ENCODE data around the gene CCDC93. TPM values are rescaled to one million over a fixed set of nuclear protein-coding genes. Genes with fewer than 3 reads are reported as not detected.

Gene CCDC93
- total RNA-seq, 4 donors from 2014 or later: 17.3 to 30.3 (median 23.6) TPM

DNA sequence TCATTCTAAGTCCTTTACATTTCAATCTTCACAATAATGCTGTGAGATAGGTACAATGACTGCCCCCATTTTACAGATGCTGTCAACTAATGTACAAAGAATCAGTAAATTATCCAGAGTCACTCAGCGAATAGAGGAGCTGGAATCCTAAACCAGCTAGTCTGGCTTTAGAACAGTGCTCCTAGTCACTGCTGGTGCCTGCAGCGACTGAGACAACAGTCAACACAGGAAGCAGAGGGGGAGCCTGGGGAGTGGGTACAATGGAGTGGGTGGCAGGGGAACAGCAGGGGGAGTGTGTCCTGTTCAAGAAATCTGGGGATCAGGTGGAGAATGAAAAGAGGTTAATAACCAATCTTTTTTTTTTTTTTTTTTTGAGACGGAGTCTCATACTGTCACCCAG, 37.3 kb downstream of the CCDC93 start:
- Histone ChIP-seq H3K27me3 (no peaks in the 10 kb centered on the region), H3K4me3 (no peak overlapping the region), H3K4me1 (peaks cover 0 to 19% (median 13%) of the 10 kb centered on the region in 4 donors), H3K27ac (no peak overlapping the region), H3K36me3 (peaks cover 3 to 55% (median 18%) of the 10 kb centered on the region in 3 donors), H3K9me3 (no peaks in the 10 kb centered on the region)
- TF ChIP-seq POLR2A (IDR thresholded peaks at IDR 0.05) (no peak), EP300 (IDR thresholded peaks at IDR 0.05) (no peak)
- TF ChIP-seq, protein P1, sequence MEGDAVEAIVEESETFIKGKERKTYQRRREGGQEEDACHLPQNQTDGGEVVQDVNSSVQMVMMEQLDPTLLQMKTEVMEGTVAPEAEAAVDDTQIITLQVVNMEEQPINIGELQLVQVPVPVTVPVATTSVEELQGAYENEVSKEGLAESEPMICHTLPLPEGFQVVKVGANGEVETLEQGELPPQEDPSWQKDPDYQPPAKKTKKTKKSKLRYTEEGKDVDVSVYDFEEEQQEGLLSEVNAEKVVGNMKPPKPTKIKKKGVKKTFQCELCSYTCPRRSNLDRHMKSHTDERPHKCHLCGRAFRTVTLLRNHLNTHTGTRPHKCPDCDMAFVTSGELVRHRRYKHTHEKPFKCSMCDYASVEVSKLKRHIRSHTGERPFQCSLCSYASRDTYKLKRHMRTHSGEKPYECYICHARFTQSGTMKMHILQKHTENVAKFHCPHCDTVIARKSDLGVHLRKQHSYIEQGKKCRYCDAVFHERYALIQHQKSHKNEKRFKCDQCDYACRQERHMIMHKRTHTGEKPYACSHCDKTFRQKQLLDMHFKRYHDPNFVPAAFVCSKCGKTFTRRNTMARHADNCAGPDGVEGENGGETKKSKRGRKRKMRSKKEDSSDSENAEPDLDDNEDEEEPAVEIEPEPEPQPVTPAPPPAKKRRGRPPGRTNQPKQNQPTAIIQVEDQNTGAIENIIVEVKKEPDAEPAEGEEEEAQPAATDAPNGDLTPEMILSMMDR (IDR thresholded peaks at IDR 0.05): no peak
- WGBS, 2 donors: 83 to 88% methylated on average over 3 of the region's 3 CpGs
- no peak for DNase-seq (ENCODE audit: low spot score in 2 of 2)

DNA sequence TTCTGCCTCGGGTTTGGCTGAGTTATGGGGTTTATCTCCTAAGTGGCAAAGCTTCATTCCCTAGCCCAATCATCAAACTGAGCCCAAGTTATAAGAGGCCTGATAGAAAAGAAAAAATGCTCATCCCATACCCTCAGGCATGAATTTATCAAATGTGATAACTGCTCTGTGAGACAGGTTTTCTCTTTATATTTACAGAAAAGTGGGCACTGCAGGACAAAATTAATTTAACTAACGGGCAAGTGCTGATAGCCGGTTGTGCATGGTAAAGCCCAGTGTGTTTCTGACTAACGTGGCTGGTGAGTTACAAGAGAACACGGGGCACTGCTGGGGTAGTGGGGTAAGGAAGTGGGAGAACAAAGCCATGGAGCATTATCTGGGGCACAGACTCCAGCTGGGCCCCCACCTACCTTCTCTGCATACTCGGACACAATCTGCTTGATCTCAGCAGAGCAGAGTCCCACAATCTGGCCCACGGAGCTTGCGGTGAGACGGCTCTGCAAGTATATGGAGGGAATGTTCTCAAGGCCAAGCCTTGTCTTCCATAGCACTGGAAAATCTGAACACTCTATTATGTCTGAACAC, 40.3 kb downstream of the CCDC93 start:
- Histone ChIP-seq H3K27ac (no peak overlapping the region), H3K4me3 (no peak overlapping the region), H3K9me3 (no peaks in the 10 kb centered on the region), H3K27me3 (no peaks in the 10 kb centered on the region), H3K36me3 (peaks cover 5 to 81% (median 22%) of the 10 kb centered on the region in 3 donors), H3K4me1 (peaks cover 0 to 2% (median 0%) of the 10 kb centered on the region in 4 donors)
- TF ChIP-seq EP300 (IDR thresholded peaks at IDR 0.05): no peak
- TF ChIP-seq POLR2A (IDR thresholded peaks at IDR 0.05): no peak
- TF ChIP-seq, protein P1 (IDR thresholded peaks at IDR 0.05): no peak
- WGBS, 2 donors: 91 to 92% methylated on average over 9 of the region's 9 CpGs
- DNase-seq (ENCODE audit: low spot score in 2 of 2): no peak

DNA sequence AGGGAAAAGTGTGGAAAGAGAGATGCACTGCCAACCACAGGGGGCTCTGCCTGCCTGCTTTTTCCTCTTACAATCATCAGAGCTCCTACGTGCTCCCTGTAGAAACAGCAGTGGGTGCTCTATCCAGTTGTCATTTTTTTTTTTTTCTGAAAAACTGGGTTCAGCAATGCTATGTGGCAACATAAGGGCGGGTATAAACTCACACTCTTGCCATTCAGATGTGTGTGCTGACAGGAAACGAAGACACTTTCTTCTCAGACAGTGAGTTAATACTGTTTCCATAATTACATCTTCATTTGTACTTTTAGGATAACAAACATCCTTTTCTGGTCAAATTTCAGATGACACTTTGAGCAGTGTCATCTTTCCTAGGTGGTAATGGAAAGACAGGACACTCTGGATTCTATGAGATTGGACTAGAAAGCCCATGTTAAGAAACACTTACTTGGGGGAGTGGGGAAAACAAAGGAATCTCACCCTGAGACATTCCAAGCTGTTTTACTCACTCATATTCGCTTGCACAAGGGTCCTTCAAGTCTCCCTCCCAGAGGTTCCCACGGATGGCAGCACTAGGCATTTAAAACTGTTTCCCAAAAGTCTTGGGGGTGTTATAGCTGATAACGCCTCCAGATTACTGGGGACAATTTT, 41.3 kb downstream of the CCDC93 start:
- TF ChIP-seq, protein P1 (IDR thresholded peaks at IDR 0.05): no peak
- TF ChIP-seq POLR2A (IDR thresholded peaks at IDR 0.05) (no peak), EP300 (IDR thresholded peaks at IDR 0.05) (no peak)
- Histone ChIP-seq H3K9me3 (no peaks in the 10 kb centered on the region), H3K27ac (no peak overlapping the region), H3K4me1 (no peaks in the 10 kb centered on the region), H3K4me3 (no peak overlapping the region), H3K27me3 (no peaks in the 10 kb centered on the region), H3K36me3 (peaks cover 5 to 78% (median 23%) of the 10 kb centered on the region in 3 donors)
- DNase-seq (ENCODE audit: low spot score in 2 of 2): no peak
- 78 to 81% methylated on average over 6 of the region's 6 CpGs for WGBS, 2 donors

DNA sequence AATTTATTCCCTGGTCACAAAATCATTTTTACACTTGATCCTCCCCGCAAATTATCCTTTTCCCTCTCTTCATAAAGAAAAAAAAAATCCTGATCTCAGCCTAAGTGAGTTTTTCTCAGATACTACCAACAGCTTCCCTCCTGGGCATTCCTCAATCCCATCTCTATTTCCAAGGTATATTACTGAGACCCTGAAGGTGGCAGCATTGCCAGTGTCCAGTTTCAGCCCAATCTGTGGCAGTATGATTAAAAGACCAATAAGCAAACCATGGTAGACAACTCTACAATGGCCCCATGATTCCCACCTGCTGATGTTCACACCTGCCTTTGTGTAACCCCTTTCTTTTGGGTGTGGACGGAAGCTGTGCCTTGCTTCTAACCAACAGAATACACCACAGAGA, 45.1 kb downstream of the CCDC93 start:
- Histone ChIP-seq H3K27me3 (no peaks in the 10 kb centered on the region), H3K4me1 (peaks cover 0 to 5% (median 0%) of the 10 kb centered on the region in 4 donors), H3K4me3 (no peak overlapping the region), H3K9me3 (no peaks in the 10 kb centered on the region), H3K36me3 (peaks cover 2 to 71% (median 21%) of the 10 kb centered on the region in 3 donors), H3K27ac (no peak overlapping the region)
- TF ChIP-seq, protein P1 (IDR thresholded peaks at IDR 0.05): no peak
- 90 to 95% methylated on average over 2 of the region's 2 CpGs for WGBS, 2 donors
- no peak for DNase-seq (ENCODE audit: low spot score in 2 of 2)

DNA sequence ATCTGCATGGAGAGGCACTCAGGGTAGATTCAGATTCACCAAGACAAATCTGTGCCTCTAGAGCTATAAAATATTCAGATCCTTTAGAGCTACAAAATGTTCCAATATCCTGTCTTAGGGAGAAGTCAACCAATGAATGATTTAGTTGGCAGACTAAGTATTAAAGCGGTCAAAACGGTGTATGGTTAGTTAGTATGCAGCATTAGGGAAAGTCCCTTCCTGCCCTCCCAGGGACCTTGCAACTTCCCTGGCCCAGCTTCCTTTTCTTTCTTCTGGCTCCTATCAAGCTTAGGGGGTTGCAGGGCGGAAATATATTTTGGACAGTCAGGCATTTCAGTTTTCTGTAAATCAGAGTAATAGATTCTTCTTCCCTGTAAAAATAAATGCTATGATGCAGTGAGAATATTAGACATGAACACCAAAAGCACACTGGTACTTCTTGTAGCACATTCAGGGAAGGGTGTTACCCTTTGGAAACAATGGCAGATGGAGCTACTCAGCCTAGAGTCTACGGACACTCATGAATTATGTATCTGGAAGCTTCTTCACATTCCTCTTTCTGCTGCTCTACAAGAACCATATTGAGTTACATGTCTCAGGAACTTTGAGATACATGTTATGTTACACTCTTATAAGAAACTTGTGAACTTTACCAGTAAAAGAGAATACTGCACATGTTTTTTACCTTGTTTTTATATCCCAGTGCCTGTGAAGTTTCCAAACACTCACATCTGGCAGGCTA, 45.7 kb downstream of the CCDC93 start:
- TF ChIP-seq EP300 (IDR thresholded peaks at IDR 0.05) (no peak), POLR2A (IDR thresholded peaks at IDR 0.05) (no peak)
- TF ChIP-seq, protein P1 (IDR thresholded peaks at IDR 0.05): no peak
- Histone ChIP-seq H3K9me3 (no peaks in the 10 kb centered on the region), H3K4me1 (peaks cover 0 to 5% (median 0%) of the 10 kb centered on the region in 4 donors), H3K36me3 (peaks cover 2 to 65% (median 16%) of the 10 kb centered on the region in 3 donors), H3K4me3 (no peak overlapping the region), H3K27me3 (no peaks in the 10 kb centered on the region), H3K27ac (no peak overlapping the region)
- 69 to 73% methylated on average over 4 of the region's 4 CpGs for WGBS, 2 donors
- no peak for DNase-seq (ENCODE audit: low spot score in 2 of 2)
